AML-193 (cell line): ENCODE measurements around the gene KCTD21.
A peak's percentile ranks its signal among the peaks of the same experiment; 100 is the strongest.
"Not testable (repeated sequence)": the region's sequence is repeated elsewhere in the genome, so short reads cannot be mapped to it uniquely, and the experiment has no call there.

Experiments used
- DNase-seq, 2 experiments: peaks; one replicate each; lab custom pipeline; 2025; lab: John Stamatoyannopoulos, UW

Gene KCTD21, protein sequence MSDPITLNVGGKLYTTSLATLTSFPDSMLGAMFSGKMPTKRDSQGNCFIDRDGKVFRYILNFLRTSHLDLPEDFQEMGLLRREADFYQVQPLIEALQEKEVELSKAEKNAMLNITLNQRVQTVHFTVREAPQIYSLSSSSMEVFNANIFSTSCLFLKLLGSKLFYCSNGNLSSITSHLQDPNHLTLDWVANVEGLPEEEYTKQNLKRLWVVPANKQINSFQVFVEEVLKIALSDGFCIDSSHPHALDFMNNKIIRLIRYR

DNA sequence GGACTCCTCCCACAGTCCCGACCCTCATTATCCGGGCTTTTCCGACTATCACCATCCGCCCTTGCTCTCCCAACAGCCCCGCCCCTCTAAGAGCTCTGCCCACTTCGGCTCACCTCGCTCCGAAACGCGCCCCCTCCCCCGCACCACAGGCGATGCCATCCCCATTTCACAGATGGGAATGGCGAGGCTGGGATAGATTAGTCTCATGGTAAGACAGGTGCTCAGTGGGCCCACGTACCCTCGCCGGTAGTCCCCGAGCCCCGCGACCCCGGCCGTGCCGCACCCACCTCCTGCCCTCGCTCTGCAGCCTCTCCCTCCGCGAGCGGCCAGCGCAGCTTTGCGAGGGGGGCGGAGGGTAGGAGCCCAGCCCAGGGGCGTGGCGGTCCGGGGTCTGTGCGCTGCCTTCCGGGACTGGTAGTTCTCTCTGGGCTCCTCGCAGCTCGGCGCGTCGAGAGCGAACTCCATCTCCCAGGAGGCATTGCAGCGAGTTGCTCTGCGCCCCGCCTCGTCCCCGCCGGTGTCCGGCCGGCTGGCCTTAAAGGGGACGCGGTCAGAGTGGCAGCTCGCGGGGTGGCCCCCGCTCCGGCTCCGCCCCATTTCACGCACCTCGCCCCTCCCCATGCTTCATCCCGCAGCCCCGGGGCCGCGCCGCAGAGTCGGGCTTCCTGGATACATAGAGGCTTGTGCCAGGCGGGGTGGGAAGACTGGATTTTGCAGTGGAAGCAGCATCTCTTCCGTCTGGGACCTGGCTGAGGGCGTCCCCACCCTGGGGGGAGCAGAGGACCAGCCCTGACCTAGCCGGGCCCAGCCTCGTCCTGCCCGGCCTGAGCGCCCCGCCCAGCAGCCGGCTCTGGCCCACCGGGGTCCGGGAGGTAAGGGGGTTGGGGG lies at the start of gene KCTD21, which contains the start of gene USP35:
KCTD21 (minus strand) TSS at position 341 of the 888 bp plus-strand sequence. CDS start 14,072 bp downstream, outside the sequence.
USP35 (plus strand) TSS at position 634 of the 888 bp plus-strand sequence. CDS start 7,327 bp downstream, outside the sequence.
- peak; percentile 93 to 94 for DNase-seq

DNA sequence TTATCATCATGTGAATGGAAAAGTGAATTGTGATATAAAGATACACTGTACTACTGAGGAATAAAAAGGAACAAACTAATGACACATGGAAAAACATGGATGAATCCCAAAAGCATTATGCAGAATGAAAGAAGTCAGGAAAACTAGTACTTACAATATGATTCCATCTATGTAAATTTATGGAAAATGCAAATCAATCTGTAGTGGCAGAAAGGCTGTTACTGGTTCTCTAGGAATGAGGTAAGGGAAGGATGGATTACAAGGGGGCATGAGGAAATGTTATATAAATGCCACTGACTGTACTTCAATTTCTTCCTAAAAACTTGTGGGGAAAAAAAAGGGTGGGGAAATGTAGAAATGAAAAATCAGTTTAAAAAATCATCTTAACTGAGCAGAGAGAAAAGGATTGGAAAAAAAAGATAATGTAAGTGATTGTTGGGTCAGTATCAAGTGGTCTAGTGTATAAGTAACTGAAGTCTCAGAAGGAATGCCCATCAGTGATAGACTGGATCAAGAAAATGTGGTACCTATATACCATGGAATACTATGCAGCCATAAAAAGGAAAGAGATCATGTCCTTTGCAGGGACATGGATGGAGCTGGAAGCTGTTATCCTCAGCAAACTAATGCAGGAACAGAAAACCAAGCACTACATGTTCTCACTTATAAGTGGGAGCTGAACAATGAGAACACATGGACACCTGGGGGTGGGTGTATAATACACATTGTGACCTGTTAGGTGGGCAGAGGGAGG lies 49.0 kb upstream of the KCTD21 start:
- no peak for DNase-seq

DNA sequence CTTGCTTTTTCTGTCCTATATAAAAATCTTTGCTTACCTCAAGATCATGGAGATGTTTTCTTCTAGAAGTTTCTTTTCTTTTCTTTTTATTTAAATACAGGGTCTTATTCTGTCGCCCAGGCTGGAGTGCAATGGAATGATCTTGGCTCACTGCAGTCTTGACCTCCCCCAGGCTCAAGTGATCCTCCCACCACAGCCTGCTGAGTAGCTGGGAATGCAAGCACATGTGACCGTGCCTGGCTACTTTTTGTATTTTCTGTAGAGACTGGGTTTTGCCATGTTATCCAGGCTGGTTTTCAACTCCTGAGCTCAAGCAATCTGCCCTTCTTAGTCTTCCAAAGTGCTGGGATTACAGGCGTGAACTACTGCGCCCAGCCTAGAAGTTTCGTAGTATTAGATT lies 45.6 kb upstream of the KCTD21 start:
- DNase-seq = no peak

DNA sequence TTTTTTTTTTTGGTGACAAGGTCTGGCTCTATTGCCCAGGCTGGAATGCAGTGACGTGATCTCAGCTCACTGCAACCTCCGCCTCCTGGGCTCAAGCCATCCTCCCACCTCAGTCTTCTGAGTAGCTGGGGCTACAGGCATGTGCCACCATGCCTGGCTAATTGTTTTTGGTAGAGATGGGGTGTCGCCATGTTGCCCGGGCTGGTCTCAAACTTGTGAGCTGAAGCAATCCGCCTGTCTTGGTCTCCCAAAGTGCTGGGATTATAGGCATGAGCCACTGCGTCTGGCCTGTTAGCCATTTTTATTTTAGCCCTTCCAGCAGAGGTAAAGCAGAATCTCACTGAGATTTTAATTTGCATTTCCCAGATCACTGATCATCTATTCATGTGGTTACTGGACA lies 44.6 kb upstream of the KCTD21 start:
- DNase-seq = not testable (repeated sequence)

DNA sequence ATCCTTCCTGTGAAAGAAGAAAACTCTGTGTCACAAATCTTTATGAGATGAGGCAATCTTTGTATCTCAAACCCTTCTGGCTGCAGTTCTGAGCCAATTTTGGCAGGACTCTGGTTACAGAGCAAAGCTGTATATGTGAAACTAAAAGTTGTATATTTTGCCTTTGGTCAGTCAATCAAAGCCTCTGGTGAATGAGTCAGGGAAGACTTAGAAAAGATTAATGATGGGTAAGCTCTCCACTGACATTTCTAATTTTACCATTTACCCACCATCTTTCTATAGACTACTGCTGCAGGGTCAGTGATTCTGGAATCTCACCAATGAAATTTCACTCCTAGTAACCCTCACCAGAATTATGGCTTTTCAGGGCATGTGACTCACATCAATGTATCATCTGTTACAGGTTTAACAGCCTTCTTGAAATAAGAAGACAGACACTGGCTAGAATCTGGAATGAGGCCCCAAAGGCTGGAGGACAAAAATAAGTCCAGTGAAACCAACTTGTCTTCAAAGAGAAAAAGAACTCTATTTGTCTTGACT lies 43.6 kb upstream of the KCTD21 start:
- no peak for DNase-seq

DNA sequence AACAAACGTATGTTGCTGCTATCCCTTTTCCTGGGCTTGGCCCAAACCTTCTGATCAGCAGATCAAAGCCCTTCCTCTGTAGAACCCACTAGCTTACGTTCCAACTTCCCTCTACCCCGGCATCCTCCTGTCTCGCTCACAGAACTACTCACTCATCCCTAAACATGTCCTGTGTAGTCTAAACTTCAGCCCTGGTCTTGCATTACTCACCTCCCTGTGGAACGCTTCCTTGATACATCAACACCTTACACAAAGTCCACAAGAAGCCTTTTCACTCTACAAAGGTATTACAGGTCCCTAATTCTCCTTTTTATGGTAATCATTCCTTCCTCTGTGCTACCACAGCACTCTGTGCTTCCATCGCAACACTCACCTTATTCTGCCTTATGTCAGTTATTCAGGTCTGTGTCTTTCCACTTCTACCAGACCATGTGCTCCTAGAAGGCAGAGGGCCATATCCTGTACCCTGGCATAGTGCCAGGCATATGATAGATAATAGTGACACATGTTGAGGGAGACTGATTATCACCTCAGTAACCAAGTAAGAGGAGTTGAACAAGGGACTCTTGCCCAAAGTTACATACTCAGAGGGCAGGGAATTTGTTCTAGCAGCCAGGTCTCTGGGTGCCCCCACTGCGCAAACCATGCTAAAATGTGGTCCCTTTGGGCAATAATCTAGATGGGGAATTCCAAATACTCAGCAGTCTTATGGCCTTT lies 41.9 kb upstream of the KCTD21 start:
- no peak for DNase-seq

DNA sequence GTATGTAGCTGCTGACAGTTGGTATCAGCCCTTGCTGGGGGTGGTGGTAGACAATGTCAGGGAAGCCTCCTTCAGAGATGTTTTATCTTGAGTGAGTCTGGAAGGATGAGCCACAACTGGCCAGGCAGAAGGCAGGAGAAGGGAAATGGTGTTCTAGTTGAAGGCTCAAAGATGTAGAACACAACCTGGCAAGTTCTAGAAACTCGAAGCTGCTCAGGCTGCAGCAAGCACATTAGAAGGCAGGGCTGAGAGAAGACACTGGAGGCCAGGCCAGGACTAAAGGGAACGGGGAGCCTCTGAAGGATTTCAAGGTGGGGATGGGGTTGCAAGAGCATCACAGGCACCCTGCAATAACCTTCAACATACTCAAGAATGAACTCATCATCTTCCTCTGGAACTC lies 40.7 kb upstream of the KCTD21 start:
- DNase-seq = no peak

DNA sequence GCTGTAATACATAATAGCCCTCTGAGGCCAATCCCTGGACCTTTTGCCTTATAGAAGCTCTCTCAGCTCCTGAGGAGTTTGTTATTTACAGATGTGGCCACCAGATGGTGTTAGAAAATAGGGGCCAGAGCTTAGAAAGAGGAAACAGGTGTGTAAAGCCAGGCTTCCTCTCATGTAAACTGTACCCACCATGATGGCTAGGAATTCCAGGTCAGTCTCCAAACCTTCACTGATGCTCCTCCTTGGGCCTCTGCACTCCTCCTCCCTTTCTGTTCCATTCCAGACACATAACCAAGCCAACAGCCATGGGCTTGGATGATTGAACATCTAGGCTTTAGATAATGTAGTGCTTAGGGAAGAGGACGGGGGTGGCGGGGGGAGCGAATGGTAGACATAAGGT lies 40.0 kb upstream of the KCTD21 start:
- peak; percentile 65 to 68 for DNase-seq

DNA sequence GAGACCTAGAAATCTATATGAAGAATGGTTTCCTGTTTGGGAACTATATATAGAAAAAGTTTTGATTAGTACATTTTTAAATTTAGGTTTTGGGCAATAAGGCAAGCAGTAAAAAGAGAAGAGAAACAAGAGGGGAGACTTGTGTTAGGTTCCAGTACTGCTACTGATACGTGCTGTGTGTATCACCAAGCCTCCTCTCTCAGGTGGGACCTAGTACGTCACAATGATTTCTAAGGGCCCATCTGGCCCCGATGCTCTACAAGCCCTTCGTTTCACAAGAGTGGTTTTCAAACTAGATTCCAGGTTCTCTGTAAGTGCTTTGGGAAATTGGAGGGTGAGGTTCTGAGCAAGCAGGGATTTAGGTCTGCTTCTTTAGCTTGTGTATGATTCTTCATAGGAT lies 39.5 kb upstream of the KCTD21 start:
- no peak for DNase-seq

DNA sequence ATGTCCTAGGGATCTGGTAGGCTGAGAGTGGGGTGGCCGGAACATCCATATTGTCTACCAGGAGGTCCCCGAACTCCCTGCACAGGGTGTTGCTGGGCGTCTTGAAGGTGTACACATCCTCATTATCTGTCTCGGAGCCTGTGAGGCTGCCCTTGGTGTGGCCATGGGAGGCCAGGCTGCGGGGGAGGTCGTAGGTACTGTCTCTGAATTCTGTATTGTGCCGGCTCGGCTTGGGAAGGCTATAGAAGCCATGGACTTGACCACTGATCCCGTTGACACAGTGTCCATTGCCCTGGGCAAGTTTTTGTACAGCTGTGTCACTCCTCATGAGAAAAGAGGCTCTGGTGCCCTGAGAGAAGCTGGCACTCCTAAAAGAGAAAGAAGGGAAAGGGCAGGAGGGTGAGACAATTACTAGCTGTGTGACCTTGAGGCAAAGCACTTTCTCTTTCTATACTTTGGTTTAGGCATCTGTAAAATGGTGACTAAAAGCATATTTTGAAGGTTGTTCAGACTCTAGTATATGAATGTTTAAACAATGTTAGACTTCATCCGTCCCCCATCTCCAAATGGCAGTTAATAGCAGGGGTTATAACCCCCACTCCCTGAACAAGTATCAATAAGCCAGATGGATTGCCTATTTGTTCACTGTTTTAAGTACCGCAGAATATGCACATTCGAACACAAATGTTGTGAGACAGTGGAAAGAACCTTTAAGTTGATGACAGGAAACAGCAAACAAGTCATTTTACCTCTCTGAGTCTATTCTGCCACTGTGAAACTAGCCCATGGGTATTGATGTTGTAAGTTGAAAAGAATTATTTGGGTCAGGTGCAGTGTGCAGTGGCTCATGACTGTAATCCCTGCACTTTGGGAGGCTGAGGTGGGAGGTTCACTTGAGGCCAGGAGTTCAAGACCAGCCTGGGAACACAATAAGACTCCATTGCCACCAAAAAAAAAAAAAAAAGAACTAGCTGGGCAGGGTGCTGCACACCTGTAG lies 38.6 kb upstream of the KCTD21 start:
- no peak for DNase-seq

DNA sequence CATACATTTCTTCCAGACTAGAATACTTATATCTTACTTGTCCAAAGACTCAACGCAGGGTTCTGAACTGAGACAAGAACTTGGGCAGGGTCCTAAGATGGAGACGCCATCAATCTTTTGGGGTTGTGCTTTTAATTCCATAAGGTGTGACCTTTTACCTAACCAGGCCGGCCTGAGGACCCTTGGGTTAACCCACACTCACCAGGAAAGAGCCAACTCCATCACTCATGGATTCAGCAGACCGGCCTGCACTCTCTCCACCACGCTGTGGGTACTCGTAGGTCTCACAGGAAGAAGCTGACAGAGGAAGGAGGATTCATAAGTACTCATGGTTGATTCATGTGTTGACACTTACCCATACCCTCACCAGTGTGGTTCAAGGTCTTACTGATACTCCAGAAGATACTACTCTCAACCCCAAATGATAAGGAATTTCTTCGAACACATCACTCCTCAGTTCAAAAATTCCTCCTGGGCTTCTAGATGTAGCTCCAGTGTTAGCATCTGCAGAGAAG lies 36.5 kb upstream of the KCTD21 start:
- DNase-seq = no peak

DNA sequence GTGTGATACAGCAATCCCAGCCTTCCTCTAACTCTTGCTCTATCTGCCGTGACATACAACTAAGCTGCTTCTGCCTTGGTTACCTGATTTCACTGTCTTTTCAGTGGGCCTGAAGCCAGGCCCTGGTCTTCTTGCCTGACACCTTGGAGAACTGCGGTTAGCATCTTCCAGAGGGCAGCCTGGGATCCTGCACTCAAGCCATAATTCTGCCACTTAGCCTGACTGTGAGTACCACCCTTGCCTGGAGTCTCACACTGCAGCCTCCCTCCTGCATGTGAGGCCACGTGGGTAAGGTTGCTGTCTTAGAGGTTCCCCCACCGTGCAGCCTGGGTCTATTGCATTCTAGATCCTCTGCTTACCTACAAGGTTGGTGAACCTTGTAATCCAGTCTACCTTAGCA lies 36.1 kb upstream of the KCTD21 start:
- no peak for DNase-seq

DNA sequence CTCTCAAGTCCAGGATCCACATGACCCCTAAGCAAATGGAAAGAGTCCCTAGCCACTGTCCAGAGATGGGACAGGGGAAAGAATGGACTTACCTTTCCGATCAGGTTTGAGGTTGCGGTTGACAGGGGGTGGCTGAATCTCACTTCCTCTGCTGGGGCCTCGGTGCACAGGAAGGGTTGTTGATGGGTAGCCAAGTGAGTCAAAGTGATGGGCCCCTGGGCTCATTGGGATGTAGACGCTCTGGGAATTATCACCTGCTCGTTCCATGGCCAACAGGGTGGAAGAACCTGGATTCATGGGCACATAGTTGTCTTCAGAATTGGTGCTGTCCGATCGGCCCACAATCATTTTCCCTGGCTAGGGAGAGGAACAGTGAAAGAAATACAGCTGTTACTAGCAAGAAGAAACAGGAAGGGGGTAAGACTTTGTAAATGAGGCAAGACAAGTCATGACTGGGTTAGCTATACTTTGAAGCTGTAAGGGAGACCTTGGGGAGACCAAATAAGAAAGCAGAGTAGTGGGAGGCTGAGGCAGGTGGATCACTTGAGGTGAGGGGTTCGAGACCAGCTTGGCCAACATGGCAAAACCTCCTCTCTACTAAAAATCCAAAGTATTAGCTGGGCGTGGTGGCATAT lies 35.0 kb upstream of the KCTD21 start:
- no peak for DNase-seq

DNA sequence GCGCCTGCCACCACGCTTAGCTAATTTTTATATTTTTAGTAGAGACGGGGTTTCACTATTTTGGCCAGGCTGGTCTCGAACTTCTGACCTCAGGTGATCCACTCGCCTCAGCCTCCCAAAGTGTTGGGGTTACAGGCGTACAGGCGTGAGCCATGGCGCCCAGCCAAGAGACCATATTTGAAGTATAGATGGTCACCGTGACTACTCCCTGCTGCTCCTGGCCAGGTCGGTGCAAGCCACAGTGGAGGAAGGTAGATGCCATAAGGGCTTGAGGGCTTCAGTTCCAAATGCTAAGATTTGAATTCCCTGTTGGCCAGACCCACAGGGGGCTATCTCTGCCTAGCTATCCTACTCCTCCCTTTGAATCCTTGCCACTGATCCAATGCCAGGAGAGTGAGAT lies 34.3 kb upstream of the KCTD21 start:
- not testable (repeated sequence) for DNase-seq

DNA sequence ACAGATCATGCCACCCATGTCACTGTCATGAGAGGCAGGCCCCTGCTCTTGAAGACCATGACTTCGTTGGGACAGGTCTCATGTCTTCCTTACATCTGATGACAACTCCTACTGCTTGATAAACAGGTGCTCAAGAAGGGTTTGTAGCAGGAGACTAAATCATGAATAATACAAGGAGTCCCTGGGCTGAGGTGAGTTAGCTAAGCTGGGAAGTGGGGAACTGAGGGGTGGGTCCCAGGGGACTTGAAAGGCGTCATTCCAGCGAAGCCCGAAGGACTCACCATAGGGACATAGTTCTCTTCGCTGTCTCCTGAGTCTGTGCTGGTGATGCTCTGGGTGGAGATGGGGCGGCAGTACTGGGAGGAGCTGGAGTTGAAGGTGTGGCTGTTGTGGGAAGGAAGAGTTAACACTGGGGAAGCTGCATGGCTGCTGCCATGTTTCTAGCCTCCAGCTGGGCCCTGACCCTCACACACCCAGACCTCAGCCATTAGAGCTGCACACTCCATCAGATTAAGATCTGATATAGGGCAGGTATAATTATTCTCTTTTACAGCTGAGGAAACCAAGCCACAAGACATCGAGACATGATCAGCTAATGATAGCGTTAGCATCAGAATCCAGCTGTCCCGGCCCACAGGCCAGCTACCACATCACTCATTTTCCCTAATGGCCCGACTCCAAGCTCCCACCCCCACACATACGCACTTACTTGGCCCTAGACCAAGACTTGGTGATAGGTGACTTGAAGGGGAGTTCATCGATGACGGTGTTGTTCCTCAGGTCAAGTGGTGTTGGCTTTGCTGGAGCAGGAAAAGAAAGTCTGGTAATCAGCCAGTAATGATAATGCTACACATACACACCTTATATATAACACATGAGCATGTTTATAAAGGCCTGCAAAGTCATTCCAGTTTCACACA lies 33.2 kb upstream of the KCTD21 start:
- no peak for DNase-seq

DNA sequence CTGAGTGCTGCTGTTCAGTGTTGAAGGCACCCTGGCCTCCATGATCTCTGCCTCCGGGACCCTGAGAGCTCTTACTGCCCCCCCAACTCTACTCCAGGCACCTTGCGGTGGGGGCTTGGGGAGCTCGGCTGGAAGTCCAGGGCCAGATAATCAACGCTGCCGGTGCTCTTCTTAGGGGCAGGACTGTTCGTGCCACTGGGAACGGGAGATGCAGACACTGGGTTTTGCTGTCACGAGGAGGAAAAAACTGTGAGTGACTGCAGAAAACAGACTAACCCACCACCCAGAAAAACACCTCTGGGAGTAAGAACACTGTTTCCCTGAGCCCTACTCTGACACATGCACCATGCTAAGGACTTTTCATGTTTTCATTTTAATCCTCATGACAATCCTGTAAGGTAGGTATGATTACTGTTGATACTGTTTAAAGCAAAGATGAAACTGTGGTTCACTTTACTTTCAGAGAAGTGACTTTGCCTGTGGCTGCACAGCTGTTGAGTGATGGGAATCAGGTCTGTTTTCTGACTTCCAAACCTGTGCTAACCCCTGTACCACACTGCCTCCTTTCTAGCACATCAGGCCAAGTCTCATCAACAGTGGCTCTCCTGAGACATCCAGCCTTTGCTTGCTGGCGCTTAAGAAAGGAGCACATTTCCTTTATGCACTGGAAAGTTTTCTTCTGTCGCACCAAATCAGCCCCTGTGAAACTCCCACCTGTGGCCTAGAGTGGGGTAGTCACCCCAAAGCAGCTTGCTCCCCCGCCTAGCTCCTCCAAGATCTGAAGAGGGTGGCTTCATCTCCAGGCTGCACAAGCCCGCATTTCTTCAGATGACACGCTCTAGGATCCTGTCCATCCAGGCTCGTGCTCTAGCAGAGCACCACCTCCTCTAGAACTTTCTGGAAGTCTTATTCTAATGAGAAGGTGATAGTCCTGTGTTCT lies 32.1 kb upstream of the KCTD21 start:
- DNase-seq = no peak

DNA sequence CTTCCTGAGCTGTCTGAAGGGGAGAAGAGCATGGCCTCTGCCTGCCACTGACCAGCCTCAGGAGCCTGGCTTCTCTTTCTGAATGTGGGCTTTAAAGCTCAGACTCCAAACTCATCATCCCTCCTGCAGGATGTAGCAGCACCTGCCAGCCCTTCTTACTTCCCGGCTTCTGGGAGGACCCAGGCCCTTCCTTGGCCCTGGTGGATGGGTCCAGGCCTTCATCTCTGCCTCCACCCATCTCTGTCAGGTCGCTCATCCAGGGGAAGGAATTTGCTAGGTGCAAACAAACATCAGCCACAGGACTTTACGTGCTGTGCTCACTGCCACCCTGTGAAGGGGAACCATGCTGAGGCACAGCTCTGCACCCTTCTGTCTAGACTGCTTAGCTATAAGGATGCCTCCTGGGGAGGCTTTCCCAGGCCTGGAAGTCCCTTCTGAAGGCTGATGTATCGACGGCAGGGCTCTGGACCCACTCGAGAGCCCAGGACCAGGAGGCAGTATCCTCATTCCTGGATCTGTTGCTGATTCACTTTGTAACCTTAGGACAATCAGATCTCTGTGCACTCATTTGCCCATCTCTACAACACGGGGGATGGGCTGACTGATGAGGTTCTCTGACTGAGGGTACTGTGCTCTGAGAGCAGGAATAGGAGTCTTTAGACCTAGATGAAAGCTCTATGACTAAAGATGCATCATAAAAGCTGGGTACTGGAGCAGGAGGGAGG lies 31.2 kb upstream of the KCTD21 start:
- no peak for DNase-seq
